Loucy (cell line): ENCODE results near the gene VILL.
A peak's percentile ranks its signal among the peaks of the same experiment; 100 is the strongest.

Experiments
- CTCF ChIP-seq: fragments of 200-600 bp; sonication (generic); conservative IDR thresholded peaks from 2 replicates; pipeline ENCODE4 v1.5.1; 2014; ENCODE audit warnings: mild to moderate bottlenecking, antibody characterized with exemption, low read length
- EZH2phosphoT487 ChIP-seq: fragments of 200-600 bp; IDR thresholded peaks from 2 replicates; pipeline ENCODE4 v1.6.1; 2018; ENCODE audit warnings: antibody characterized with exemption, mild to moderate bottlenecking, moderate library complexity, borderline replicate concordance

- TF ChIP-seq CTCF = peak; percentile 99
- TF ChIP-seq EZH2phosphoT487 = no peak
These were observed 12.8 kb downstream of the VILL start for GRCh38 chr3:38003371-38003816.
